ENCODE data around the gene LDLRAD4. TPM values are rescaled to one million over a fixed set of nuclear protein-coding genes. Genes with fewer than 3 reads are reported as not detected.

LDLRAD4 gene
- total and polyA plus RNA-seq, 2 donors (not counting 1 experiment from before 2014, with no cell fraction given): 13.9 to 35.7 TPM

DNA sequence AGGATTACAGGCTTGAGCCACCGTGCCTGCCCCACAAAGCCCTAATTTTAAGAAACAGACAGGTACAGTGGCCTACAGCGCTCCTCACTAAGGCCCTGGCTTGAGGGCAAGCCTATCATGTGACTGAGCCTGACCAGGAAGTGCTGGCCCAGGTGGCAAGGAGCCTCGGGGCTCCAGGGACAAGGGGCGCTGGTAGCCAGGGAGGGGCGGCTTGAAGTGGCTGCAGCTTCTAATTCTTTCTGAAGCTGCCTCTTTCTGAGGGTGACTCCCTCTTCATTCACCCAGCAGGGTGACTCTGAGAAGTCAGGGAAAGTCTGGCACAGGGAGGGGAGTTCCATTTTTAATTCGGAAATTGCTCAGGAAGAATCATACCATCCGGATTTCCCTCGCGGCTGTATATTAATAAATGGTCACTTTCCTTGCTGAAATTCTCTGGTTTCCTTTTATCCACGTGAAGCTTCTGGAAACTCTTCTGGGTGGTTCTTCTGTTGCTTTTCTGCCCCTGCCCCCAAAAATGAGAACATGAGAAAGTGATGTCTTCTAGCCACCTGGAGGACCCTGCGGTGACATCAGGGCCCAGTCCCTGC lies 392.1 kb downstream of the LDLRAD4 start:
- WGBS (ENCODE audit: insufficient coverage): 59% methylated on average over 8 of the region's 11 CpGs
- ChIA-PET CTCF (interaction anchor here (1.4 to 10.7 kb wide), 2 partner anchors 25 to 50 kb away, joined by 4 to 195 read pairs; no protein-coding TSS in a partner anchor), POLR2A (interaction anchor here (1.5 to 2.3 kb wide), 2 partner anchors 25 to 43 kb away, joined by 3 to 8 read pairs; no protein-coding TSS in a partner anchor)
- DNase-seq (no peak), ATAC-seq (ENCODE audit: low read depth) (no peak)
- Mint-ChIP-seq H3K4me3 (peak overlapping the region; percentile 86), H3K27ac (peak overlapping the region; percentile 94), H3K27me3 (no peaks in the 10 kb centered on the region), H3K9me3 (ENCODE audit: insufficient read depth) (no peaks in the 10 kb centered on the region), H3K4me1 (peaks cover 75% of the 10 kb centered on the region)
- H3K27me3 ChIP-seq (replicated peaks in 1 of 4; ENCODE audit: control extremely low read depth in 1 of 4, control insufficient read depth in 3 of 4, insufficient read depth in 4 of 4, low read length in 3 of 4): no peaks in the 10 kb centered on the region
- intact Hi-C loops (cut with micrococcal nuclease): loop anchor here (5.0 to 10.0 kb wide), 5 partner anchors 143 to 726 kb away; partner anchors contain the start of genes CEP192 and PTPN2
- H3K4me3 ChIP-seq (ENCODE audit: control extremely low read depth in 1 of 5, extremely low read depth in 1 of 5, insufficient read depth in 1 of 5, low read depth in 2 of 5, low read length in 4 of 5): no peak overlapping the region
- peaks cover 0 to 4% (median 0%) of the 10 kb centered on the region in 3 donors for H3K9me3 ChIP-seq (ENCODE audit: control extremely low read depth in 1 of 3, control insufficient read depth in 2 of 3, insufficient read depth in 1 of 3, low read length in 2 of 3)
- peak overlapping the region; percentile 94 for H3K4me2 ChIP-seq (replicated peaks; ENCODE audit: low read depth, low read length, poor library complexity, severe bottlenecking)
- TF ChIP-seq, protein P1, sequence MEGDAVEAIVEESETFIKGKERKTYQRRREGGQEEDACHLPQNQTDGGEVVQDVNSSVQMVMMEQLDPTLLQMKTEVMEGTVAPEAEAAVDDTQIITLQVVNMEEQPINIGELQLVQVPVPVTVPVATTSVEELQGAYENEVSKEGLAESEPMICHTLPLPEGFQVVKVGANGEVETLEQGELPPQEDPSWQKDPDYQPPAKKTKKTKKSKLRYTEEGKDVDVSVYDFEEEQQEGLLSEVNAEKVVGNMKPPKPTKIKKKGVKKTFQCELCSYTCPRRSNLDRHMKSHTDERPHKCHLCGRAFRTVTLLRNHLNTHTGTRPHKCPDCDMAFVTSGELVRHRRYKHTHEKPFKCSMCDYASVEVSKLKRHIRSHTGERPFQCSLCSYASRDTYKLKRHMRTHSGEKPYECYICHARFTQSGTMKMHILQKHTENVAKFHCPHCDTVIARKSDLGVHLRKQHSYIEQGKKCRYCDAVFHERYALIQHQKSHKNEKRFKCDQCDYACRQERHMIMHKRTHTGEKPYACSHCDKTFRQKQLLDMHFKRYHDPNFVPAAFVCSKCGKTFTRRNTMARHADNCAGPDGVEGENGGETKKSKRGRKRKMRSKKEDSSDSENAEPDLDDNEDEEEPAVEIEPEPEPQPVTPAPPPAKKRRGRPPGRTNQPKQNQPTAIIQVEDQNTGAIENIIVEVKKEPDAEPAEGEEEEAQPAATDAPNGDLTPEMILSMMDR (IDR thresholded peaks at IDR 0.05): no peak
- no peak for TF ChIP-seq EZH2 (IDR thresholded peaks at IDR 0.05; ENCODE audit: borderline replicate concordance, insufficient read depth, low read depth, low read length, poor library complexity, severe bottlenecking)
- H3K4me1 ChIP-seq (ENCODE audit: control insufficient read depth in 2 of 2, insufficient read depth in 2 of 2, low read length in 2 of 2): peaks cover 59 to 71% of the 10 kb centered on the region in 2 donors
- H3K9ac ChIP-seq (ENCODE audit: low read length): no peak overlapping the region
- peaks cover 5% of the 10 kb centered on the region for H3K79me2 ChIP-seq (ENCODE audit: control insufficient read depth, insufficient read depth, low read length)
- H3K27ac ChIP-seq (ENCODE audit: low read length in 2 of 2): peak overlapping the region; percentile 27 to 86
- no peaks in the 10 kb centered on the region for H4K20me1 ChIP-seq (ENCODE audit: control insufficient read depth, insufficient read depth, low read length, poor library complexity, severe bottlenecking)
- no peak overlapping the region for H2AFZ ChIP-seq (ENCODE audit: insufficient read depth, low read depth, low read length, poor library complexity, severe bottlenecking)
- H3K36me3 ChIP-seq (replicated peaks in 1 of 2; ENCODE audit: control extremely low read depth in 1 of 2, control insufficient read depth in 1 of 2, extremely low read depth in 1 of 2, insufficient read depth in 2 of 2, low read length in 1 of 2): no peaks in the 10 kb centered on the region

DNA sequence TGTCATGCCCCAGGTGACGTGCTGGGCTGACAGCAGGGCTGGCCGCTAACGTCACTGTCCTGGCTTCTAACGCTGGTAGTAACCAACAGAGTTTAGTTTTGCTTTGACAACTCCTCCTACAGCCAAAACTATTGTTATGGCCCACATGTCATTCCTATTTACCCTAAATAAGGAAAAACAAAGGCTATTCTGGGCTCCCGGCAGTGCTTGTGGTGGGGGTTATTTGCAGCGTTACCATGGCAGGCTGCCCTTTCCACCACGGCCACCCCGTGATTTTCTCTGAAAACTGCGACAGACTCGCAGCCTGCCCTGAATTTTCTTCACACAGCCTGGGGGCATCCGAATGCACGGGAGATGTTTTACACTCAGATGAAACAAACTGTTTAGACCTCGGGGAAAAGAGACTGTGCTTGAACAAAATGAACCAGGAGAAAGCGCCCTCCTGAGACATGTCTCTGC lies 392.6 kb downstream of the LDLRAD4 start:
- Histone ChIP-seq H3K27ac (ENCODE audit: low read length in 2 of 2) (peak overlapping the region; percentile 29 to 86), H3K4me3 (ENCODE audit: control extremely low read depth in 1 of 5, extremely low read depth in 1 of 5, insufficient read depth in 1 of 5, low read depth in 2 of 5, low read length in 4 of 5) (peak overlapping the region; percentile 48 to 71 (median 62)), H3K27me3 (replicated peaks in 1 of 4; ENCODE audit: control extremely low read depth in 1 of 4, control insufficient read depth in 3 of 4, insufficient read depth in 4 of 4, low read length in 3 of 4) (no peaks in the 10 kb centered on the region), H3K79me2 (ENCODE audit: control insufficient read depth, insufficient read depth, low read length) (peaks cover 10% of the 10 kb centered on the region), H4K20me1 (ENCODE audit: control insufficient read depth, insufficient read depth, low read length, poor library complexity, severe bottlenecking) (no peaks in the 10 kb centered on the region), H3K9ac (ENCODE audit: low read length) (peak overlapping the region; percentile 81), H3K4me2 (replicated peaks; ENCODE audit: low read depth, low read length, poor library complexity, severe bottlenecking) (peak overlapping the region; percentile 94), H3K36me3 (replicated peaks in 1 of 2; ENCODE audit: control extremely low read depth in 1 of 2, control insufficient read depth in 1 of 2, extremely low read depth in 1 of 2, insufficient read depth in 2 of 2, low read length in 1 of 2) (no peaks in the 10 kb centered on the region), H2AFZ (ENCODE audit: insufficient read depth, low read depth, low read length, poor library complexity, severe bottlenecking) (peak overlapping the region; percentile 7), H3K9me3 (ENCODE audit: control extremely low read depth in 1 of 3, control insufficient read depth in 2 of 3, insufficient read depth in 1 of 3, low read length in 2 of 3) (peaks cover 0 to 4% (median 0%) of the 10 kb centered on the region in 3 donors), H3K4me1 (ENCODE audit: control insufficient read depth in 2 of 2, insufficient read depth in 2 of 2, low read length in 2 of 2) (peaks cover 65 to 76% of the 10 kb centered on the region in 2 donors)
- ChIA-PET CTCF (interaction anchor here (2.5 to 10.7 kb wide), 4 partner anchors 18 to 51 kb away, joined by 15 to 195 read pairs (median 42); no protein-coding TSS in a partner anchor), POLR2A (interaction anchor here (1.0 to 3.1 kb wide), 4 partner anchors 33 to 53 kb away, joined by 3 to 31 read pairs (median 13); no protein-coding TSS in a partner anchor)
- DNase-seq (peak; percentile 92), ATAC-seq (ENCODE audit: low read depth) (peak; percentile 20)
- H3K27me3 Mint-ChIP-seq: no peaks in the 10 kb centered on the region
- intact Hi-C loops (cut with micrococcal nuclease): loop anchor here (5.0 to 10.0 kb wide), 5 partner anchors 144 to 726 kb away; partner anchors contain the start of genes CEP192 and PTPN2
- no peaks in the 10 kb centered on the region for H3K9me3 Mint-ChIP-seq (ENCODE audit: insufficient read depth)
- H3K4me3 Mint-ChIP-seq: peak overlapping the region; percentile 86
- TF ChIP-seq EZH2 (IDR thresholded peaks at IDR 0.05; ENCODE audit: borderline replicate concordance, insufficient read depth, low read depth, low read length, poor library complexity, severe bottlenecking): no peak
- TF ChIP-seq, protein P1 (IDR thresholded peaks at IDR 0.05): no peak
- H3K4me1 Mint-ChIP-seq: peaks cover 80% of the 10 kb centered on the region
- H3K27ac Mint-ChIP-seq: peak overlapping the region; percentile 94
- 12% methylated on average over 8 of the region's 14 CpGs for WGBS (ENCODE audit: insufficient coverage)
